Measurements from ENCODE around the gene DFFB.

Gene DFFB

DNA sequence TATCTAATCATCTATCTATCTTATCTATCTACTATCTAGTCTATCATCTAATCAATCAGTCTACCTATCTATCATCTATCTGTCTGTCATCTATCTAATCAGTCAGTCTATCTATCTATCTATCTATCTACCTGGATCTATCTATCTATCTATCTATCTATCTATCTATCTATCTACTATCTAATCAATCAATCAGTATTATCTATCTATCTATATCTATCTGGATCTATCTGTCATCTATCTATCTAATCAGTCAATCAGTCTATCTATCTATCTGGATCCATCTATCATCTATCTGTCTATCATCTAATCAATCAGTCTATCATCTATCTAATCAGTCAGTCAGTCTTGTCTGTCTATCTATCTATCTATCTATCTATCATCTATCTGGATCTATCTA lies 69.7 kb downstream of the DFFB start:
- no peak for DNase-seq (ENCODE audit: low read depth)

DNA sequence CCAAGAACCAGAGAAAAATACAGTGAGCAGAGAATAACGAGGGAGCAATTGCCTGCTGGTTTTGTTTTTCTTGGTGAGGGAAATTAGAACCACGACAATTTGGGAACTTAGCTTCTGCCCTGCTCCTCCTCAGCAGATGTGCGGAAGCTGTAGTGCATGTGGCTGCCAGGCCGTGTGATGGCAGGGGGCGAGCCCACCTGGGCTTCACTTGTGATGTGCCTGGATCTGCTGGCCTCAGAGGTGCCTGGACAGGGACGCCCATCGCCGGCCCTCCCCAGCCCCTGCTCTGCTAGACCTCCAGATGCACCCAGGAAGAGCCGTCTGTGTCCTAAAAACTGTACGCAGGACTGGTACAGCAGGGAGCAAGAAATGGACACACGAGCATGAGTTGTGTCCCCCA lies 71.3 kb downstream of the DFFB start:
- no peak for DNase-seq (ENCODE audit: low read depth)

DNA sequence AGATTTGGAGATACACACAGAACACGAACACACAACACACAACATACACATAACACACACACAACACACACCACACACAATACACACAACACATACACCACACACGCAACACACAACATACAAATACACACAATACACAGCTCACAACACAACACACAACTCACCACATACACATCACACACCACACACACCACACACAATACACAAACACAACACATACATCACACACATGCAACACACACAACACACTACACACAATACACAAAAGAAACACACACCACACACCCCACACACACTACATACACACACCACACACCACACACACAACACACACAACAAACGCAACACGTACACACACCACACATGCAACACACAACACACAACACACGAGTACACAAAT lies 71.8 kb downstream of the DFFB start:
- no peak for DNase-seq (ENCODE audit: low read depth)

DNA sequence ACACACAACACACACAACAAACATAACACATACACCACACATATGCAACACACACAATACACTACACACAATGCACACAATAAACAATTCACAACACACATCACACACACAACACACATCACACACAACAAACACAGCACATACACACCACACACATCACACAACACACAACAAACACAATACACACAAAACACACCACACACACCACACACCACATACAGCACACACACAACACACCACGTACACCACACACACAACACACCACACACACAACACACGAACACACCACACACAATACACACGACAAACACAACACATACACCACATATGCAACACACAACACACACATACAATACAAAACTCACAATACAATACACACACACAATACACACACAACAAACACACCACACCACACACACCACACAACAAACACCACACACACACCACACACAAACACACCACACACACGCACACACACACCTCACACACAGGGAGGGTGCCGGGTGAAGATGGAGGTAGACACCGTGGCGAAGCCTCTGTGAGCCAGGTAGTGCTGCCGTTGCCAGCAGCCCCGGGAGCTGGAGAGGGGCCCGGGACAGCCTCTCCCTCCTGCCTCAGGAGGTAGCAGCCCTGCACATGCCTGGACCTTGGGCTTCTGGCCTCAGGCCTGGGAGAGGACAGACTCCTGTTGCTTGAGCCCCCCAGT lies 73.2 kb downstream of the DFFB start:
- DNase-seq (ENCODE audit: low read depth) = no peak

DNA sequence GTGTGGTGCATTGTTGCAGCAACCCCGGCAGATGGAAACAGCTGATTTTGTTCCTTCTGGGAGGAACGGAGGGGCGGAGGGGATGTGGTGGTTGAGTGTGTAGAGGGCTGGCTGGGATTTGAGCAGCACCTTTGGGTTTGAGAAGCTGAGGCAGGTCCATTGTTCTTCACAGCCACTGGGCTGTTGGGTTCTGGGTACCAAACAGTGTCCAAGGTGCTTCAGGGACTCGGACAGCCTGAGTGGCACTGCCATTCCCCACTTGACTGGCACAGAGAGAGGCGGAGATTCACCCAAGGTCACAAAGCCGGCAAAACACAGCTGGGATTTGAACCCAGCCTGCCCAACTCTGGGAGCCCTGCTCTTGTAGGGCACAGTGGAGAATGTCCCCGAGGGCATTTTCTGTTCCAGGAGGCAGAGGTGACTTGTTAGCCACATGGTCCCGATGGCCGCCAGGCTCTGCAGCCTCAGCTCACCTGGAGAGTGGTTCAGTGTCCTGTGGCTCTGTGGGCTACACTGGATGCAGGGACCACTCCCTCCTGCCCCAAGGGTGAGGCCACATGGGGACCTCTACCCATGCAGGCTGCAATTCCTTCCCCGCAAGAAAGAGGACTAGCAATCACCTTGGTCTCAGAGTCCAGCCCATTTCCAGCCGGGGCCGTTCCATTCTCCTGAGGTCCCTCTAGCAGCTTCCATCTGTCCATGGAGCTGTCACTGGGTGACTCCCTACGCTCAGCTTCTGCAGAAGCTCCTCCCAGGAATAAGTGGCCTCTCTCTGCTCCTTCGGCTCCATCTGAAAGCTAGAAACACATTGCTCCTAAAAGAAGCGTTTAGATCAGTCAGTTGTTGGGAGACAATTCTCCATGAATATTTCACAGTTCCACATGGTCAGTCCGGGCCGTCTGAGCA lies 74.0 kb downstream of the DFFB start:
- no peak for DNase-seq (ENCODE audit: low read depth)

DNA sequence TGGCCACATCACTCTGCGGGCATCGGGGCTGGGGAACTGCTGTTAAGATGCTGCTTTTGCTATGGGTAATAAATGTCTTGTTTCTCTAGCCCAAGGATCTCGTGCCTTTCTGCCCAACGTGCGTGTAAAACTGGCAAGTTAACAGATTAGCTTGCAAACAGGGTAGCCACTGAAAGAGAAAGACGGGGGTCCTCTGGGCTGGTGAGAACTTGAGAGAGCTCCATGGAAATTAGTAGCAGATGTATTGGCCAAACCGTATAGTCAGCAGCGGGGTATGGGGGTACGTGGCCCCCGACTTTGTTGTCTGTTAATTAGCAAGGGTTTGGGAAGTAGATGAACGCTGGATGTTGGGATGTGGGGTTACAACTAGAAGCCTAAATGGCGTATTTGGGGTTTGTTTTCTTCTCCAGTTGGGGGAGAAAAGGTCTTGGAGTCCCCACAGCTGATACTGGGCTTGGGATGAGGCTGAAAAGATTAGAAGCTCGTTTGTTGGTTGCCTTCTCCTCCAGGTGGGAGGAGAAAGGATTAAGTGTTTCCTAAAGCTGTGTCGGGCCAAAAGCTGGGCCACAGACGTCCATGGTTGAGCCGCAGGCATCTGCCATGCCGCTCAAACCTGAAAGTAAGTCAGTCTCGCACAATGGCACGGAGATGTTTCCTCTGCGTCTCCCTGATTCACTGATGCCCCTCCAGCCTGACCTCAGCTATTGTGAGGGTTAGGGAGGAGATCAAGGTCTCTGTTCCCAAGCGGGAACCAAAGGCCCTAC lies 75.1 kb downstream of the DFFB start:
- DNase-seq (ENCODE audit: low read depth) = no peak

Data from activated T-cell treated with anti-CD3 and anti-CD28 coated beads for 24 hours (primary cell).